HepG2 (cell line): ENCODE results near the gene FIS1. TPM values are rescaled to one million over a fixed set of nuclear protein-coding genes. Genes with fewer than 3 reads are reported as not detected.

ENCODE experiments used
- ARID3A ChIP-seq: IDR thresholded peaks from 2 replicates; pipeline ENCODE4 v1.6.1; 2012; ENCODE audit warnings: low read depth, low read length, improper control_type of control experiment
- ARID5B ChIP-seq: IDR thresholded peaks from 2 replicates; pipeline ENCODE4 v1.4.0; 2020; ENCODE audit warnings: mild to moderate bottlenecking, missing genetic modification reagents
- BRD4 ChIP-seq: sonication (generic); formaldehyde crosslinking; IDR thresholded peaks from 2 replicates; pipeline ENCODE4 v1.4.0; 2020; ENCODE audit warnings: missing genetic modification reagents
- ETV5 ChIP-seq: IDR thresholded peaks from 2 replicates; pipeline ENCODE4 v1.6.1; 2018; ENCODE audit warnings: missing biosample characterization, missing genetic modification reagents, inconsistent platforms, borderline replicate concordance
- HNF1B ChIP-seq: sonication (generic); formaldehyde crosslinking; IDR thresholded peaks from 2 replicates; pipeline ENCODE4 v1.5.1; 2020; ENCODE audit warnings: mild to moderate bottlenecking, moderate library complexity, missing genetic modification reagents
- HNRNPLL ChIP-seq: fragments of 200-400 bp; formaldehyde crosslinking; IDR thresholded peaks from 2 replicates; pipeline ENCODE4 v1.6.1; 2017; ENCODE audit warnings: mild to moderate bottlenecking, low read depth, low read length; ENCODE audit not compliant: poor library complexity, severe bottlenecking
- KLF6 ChIP-seq: IDR thresholded peaks from 2 replicates; pipeline ENCODE4 v1.8.0; 2016; ENCODE audit warnings: missing biosample characterization, missing genetic modification reagents
- MTA3 ChIP-seq: sonication (generic); formaldehyde crosslinking; IDR thresholded peaks from 2 replicates; pipeline ENCODE4 v1.4.0; 2020; ENCODE audit warnings: missing genetic modification reagents
- NFYB ChIP-seq: sonication (generic); formaldehyde crosslinking; IDR thresholded peaks from 2 replicates; pipeline ENCODE4 v1.4.0; 2020; ENCODE audit warnings: missing genetic modification reagents
- PLRG1 ChIP-seq: fragments of 450-650 bp; conservative IDR thresholded peaks from 2 replicates; pipeline ENCODE4 v1.6.1; 2016
- REXO4 ChIP-seq: sonication (generic); formaldehyde crosslinking; IDR thresholded peaks from 2 replicates; pipeline ENCODE4 v1.8.0; 2022; ENCODE audit warnings: missing genetic modification reagents, mild to moderate bottlenecking, borderline replicate concordance
- STAT5B ChIP-seq: sonication (generic); formaldehyde crosslinking; IDR thresholded peaks from 2 replicates; pipeline ENCODE4 v1.4.0; 2020; ENCODE audit warnings: missing genetic modification reagents
- STAT6 ChIP-seq: sonication (generic); formaldehyde crosslinking; IDR thresholded peaks from 2 replicates; pipeline ENCODE4 v1.4.0; 2020; ENCODE audit warnings: missing genetic modification reagents, mild to moderate bottlenecking, borderline replicate concordance
- TFAP4 ChIP-seq: sonication (generic); IDR thresholded peaks from 2 replicates; pipeline ENCODE4 v1.6.1; 2016; ENCODE audit warnings: low read depth, borderline replicate concordance
- ZNF317 ChIP-seq: sonication (generic); formaldehyde crosslinking; IDR thresholded peaks from 2 replicates; pipeline ENCODE4 v1.5.0; 2020; ENCODE audit warnings: mild to moderate bottlenecking, missing genetic modification reagents
- ZNF501 ChIP-seq: sonication (generic); formaldehyde crosslinking; IDR thresholded peaks from 2 replicates; pipeline ENCODE4 v1.5.1; 2020; ENCODE audit warnings: mild to moderate bottlenecking, moderate library complexity, missing genetic modification reagents
- ZNF891 ChIP-seq: sonication (generic); formaldehyde crosslinking; IDR thresholded peaks from 2 replicates; pipeline ENCODE4 v1.5.0; 2020; ENCODE audit warnings: mild to moderate bottlenecking, missing genetic modification reagents
- ZSCAN21 ChIP-seq: sonication (generic); formaldehyde crosslinking; IDR thresholded peaks from 2 replicates; pipeline ENCODE4 v1.8.0; 2022; ENCODE audit warnings: mild to moderate bottlenecking, missing genetic modification reagents, moderate library complexity, borderline replicate concordance
- polyA plus RNA-seq, 8 experiments: library from polyadenylated mRNA; depleted of rRNA in 3 of 8; stranded (reverse) in 7 of 8; unstranded in 1 of 8; fragments of >200 nt; fragmentation: Illumina TruSeq in 4 of 8; extraction: Trizol in 4 of 8; gene quantifications; 2 replicates each; pipeline versions ENCODE4 v1.2.1 to v1.2.3, GENCODE V29; 2011 to 2016; ENCODE audit warnings: low read depth in 4 of 8, missing spikeins in 1 of 8, mixed read lengths in 1 of 8; ENCODE audit not compliant: insufficient read depth in 1 of 8
- total RNA-seq, 5 experiments: library from RNA; depleted of rRNA; stranded (reverse); fragments of >200 nt; fragmentation: Illumina TruSeq; extraction: Trizol; gene quantifications; 2 replicates each; pipeline ENCODE4 v1.2.3, GENCODE V29; 2016; ENCODE audit warnings: low read depth in 1 of 5

The FIS1 gene
- total and polyA plus RNA-seq, 2 of the 13 experiments (the other 11 are each of a cell fraction or from before 2014, with no cell fraction given): 97.5 to 101 TPM

GRCh38 chr7:101244375-101245146 lies at the start of gene FIS1 (continued):
- TF ChIP-seq HNF1B (CRISPR knock-in tag): peak; percentile 55
- no peak for TF ChIP-seq MTA3 (CRISPR knock-in tag)
- peak; percentile 13; the same call in 1 of the 2 replicates for TF ChIP-seq KLF6 (CRISPR knock-in tag)
- no peak for TF ChIP-seq REXO4 (CRISPR knock-in tag)
- peak; percentile 1 for TF ChIP-seq HNRNPLL
- TF ChIP-seq ZNF891 (CRISPR knock-in tag): peak; percentile 29
- TF ChIP-seq PLRG1: no peak
- TF ChIP-seq TFAP4: peak; percentile 88
- TF ChIP-seq STAT6: peak; percentile 89; the same call in 1 of the 2 replicates
- TF ChIP-seq ZNF317 (CRISPR knock-in tag): peak; percentile 86
- no peak; the same call in 1 of the 2 replicates for TF ChIP-seq ARID5B
- TF ChIP-seq NFYB (CRISPR knock-in tag): peak; percentile 33; the same call in 1 of the 2 replicates
- TF ChIP-seq BRD4 (CRISPR knock-in tag): 0 out of 2 replicates have a peak, but pooled peaks have one; percentile 40
- TF ChIP-seq ARID3A: no peak
- peak; percentile 78; the same call in 1 of the 2 replicates for TF ChIP-seq ZNF501
- TF ChIP-seq STAT5B (CRISPR knock-in tag): peak; percentile 38; the same call in 1 of the 2 replicates
- peak; percentile 73 for TF ChIP-seq ETV5
- TF ChIP-seq ZSCAN21 (CRISPR knock-in tag): 0 out of 2 replicates have a peak, but pooled peaks have one; percentile 52
